ENCODE data around the gene GPR143. TPM values are rescaled to one million over a fixed set of nuclear protein-coding genes. Genes with fewer than 3 reads are reported as not detected.

Gene GPR143
- total and polyA plus RNA-seq, 5 experiments from 2014 or later, result not detected

DNA sequence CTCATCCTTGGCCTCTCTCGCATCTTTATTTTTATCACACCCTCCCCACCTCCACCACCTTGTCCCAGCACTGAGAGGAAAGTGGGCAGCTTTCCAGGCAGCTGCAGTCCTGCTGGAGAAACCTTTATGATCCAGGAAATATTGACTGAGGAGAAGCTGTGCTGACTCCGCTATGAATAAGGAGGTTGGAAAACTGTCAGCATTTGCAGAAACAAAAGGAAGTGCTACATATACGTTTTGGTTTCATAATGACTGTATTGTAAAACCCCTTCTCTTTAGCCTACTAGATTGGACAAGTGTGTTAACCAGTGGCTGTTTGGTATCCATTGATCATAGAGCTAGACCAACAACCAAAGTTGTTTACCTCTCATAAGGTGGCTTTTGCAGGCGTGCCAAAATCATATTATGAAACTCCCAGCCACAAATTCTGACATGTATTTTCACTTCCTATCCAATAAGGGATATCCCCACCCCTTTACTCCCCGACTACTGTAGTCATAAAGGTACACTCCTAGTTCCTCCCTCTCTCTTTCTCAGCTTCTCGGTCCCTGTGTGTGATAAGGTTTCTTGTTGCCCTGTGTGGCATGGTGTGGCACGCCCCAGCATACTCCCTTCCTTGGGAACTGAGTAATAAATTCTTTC, 88.4 kb downstream of the GPR143 start:
- ATAC-seq (peak; percentile 33 to 36), DNase-seq (no peak)
- POLR2A ChIA-PET, result interaction anchor here (0.6 kb wide), 1 partner anchor 205 kb away, joined by 3 read pairs; no protein-coding TSS in a partner anchor
- H3K36me3 Mint-ChIP-seq, result peaks cover 0 to 21% (median 7%) of the 10 kb centered on the region in 3 donors
- no peaks in the 10 kb centered on the region for H3K27me3 Mint-ChIP-seq
- H3K4me3 Mint-ChIP-seq, result peak overlapping the region in 2 of 10 donors; percentile 4 to 36
- peak overlapping the region in 4 of 10 donors; percentile 9 to 72 (median 52) for H3K27ac Mint-ChIP-seq
- peaks cover 15 to 30% (median 25%) of the 10 kb centered on the region in 4 donors for H3K4me1 Mint-ChIP-seq
- no peaks in the 10 kb centered on the region for H3K9me3 Mint-ChIP-seq

- no peaks in the 10 kb centered on the region for H3K27me3 Mint-ChIP-seq
- H3K4me3 Mint-ChIP-seq, result no peak overlapping the region
- H3K27ac Mint-ChIP-seq, result peak overlapping the region in 3 of 10 donors; percentile 9 to 72 (median 24)
- POLR2A ChIA-PET, result interaction anchor here (0.6 kb wide), 1 partner anchor 205 kb away, joined by 3 read pairs; no protein-coding TSS in a partner anchor
- ATAC-seq (no peak), DNase-seq (no peak)
- H3K36me3 Mint-ChIP-seq, result peaks cover 0 to 20% (median 7%) of the 10 kb centered on the region in 3 donors
- H3K4me1 Mint-ChIP-seq, result peaks cover 14 to 35% (median 25%) of the 10 kb centered on the region in 4 donors
- H3K9me3 Mint-ChIP-seq, result no peaks in the 10 kb centered on the region
These were observed 88.9 kb downstream of the GPR143 start for GRCh38 chrX:9676738-9677097.

DNA sequence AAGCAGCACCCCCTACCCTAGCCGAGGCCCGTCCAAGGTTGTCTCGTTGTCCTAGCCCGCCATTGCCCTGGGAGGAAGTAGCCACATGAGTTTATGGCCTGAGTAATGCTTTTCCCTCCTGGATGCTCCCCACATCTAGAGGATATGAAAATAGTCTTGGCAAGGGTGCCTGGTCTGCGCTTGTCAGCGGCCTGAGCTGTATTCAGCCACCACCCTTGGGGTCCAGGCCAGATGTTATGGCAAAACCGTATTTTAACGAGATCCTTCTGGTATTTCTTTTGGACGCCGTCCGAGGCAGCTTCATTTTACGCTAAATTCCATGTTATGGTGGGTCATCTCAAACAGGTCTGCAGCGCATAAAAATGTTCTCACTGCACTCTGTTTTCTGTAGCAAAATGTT, 89.3 kb downstream of the GPR143 start:
- POLR2A ChIA-PET, result interaction anchor here (0.6 kb wide), 1 partner anchor 204 kb away, joined by 3 read pairs; no protein-coding TSS in a partner anchor
- Mint-ChIP-seq H3K4me1 (peaks cover 13 to 38% (median 25%) of the 10 kb centered on the region in 4 donors), H3K27me3 (no peaks in the 10 kb centered on the region), H3K9me3 (no peaks in the 10 kb centered on the region), H3K4me3 (no peak overlapping the region), H3K27ac (peak overlapping the region in 2 of 10 donors; percentile 41 to 72), H3K36me3 (peaks cover 0 to 20% (median 7%) of the 10 kb centered on the region in 3 donors)
- DNase-seq, result no peak
- no peak for ATAC-seq

Other genes with a start within 250 kb of the GPR143 start
- gene SHROOM2, start 20.6 kb upstream of the GPR143 start, total RNA-seq, result not detected
- not detected for gene SHROOM2, start 20.6 kb upstream of the GPR143 start, polyA plus RNA-seq
- gene CLDN34, start 201.5 kb upstream of the GPR143 start, total RNA-seq, result not detected
- gene CLDN34, start 201.5 kb upstream of the GPR143 start, polyA plus RNA-seq, result not detected